HepG2 (cell line): ENCODE results near the gene ZNF48. TPM values are rescaled to one million over a fixed set of nuclear protein-coding genes. Genes with fewer than 3 reads are reported as not detected.
A peak's percentile ranks its signal among the peaks of the same experiment; 100 is the strongest.

Experiments used
- ARNTL ChIP-seq: sonication (generic); formaldehyde crosslinking; IDR thresholded peaks from 2 replicates; pipeline ENCODE4 v1.4.0; 2020; ENCODE audit warnings: mild to moderate bottlenecking, missing genetic modification reagents
- FOSL2 ChIP-seq: sonication (generic); formaldehyde crosslinking; IDR thresholded peaks from 2 replicates; pipeline ENCODE4 v1.4.0; 2020; ENCODE audit warnings: missing genetic modification reagents
- FOXK1 ChIP-seq: sonication (generic); formaldehyde crosslinking; IDR thresholded peaks from 2 replicates; pipeline ENCODE4 v1.4.0; 2020; ENCODE audit warnings: low read depth, missing genetic modification reagents, borderline replicate concordance
- GZF1 ChIP-seq: sonication (generic); formaldehyde crosslinking; IDR thresholded peaks from 2 replicates; pipeline ENCODE4 v1.5.1; 2020; ENCODE audit warnings: mild to moderate bottlenecking, missing genetic modification reagents
- HDAC1 ChIP-seq: sonication (generic); formaldehyde crosslinking; IDR thresholded peaks from 2 replicates; pipeline ENCODE4 v1.5.1; 2020; ENCODE audit warnings: mild to moderate bottlenecking, missing genetic modification reagents
- KAT7 ChIP-seq: IDR thresholded peaks from 2 replicates; pipeline ENCODE4 v1.6.1; 2018; ENCODE audit warnings: borderline replicate concordance, missing compliant biosample characterization
- MED1 ChIP-seq: sonication (generic); formaldehyde crosslinking; IDR thresholded peaks from 2 replicates; pipeline ENCODE4 v1.4.0; 2020; ENCODE audit warnings: missing genetic modification reagents
- NCOA2 ChIP-seq: sonication (generic); formaldehyde crosslinking; IDR thresholded peaks from 2 replicates; pipeline ENCODE4 v1.8.0; 2022; ENCODE audit warnings: inconsistent platforms
- STAT5B ChIP-seq: sonication (generic); formaldehyde crosslinking; IDR thresholded peaks from 2 replicates; pipeline ENCODE4 v1.4.0; 2020; ENCODE audit warnings: missing genetic modification reagents
- ZBTB25 ChIP-seq: IDR thresholded peaks from 2 replicates; pipeline ENCODE4 v1.6.1; 2018; ENCODE audit warnings: missing genetic modification reagents
- ZHX2 ChIP-seq, 2 experiments: sonication (generic) in 1 of 2; formaldehyde crosslinking in 1 of 2; IDR thresholded peaks; 2 replicates each; pipeline versions ENCODE4 v1.6.1 to v1.9.0; 2014 to 2022; ENCODE audit warnings: antibody characterized with exemption in 1 of 2, borderline replicate concordance in 1 of 2, inconsistent platforms in 1 of 2, low read depth in 1 of 2, missing genetic modification reagents in 1 of 2
- ZNF720 ChIP-seq: sonication (generic); formaldehyde crosslinking; IDR thresholded peaks from 2 replicates; pipeline ENCODE4 v1.4.0; 2020; ENCODE audit warnings: missing genetic modification reagents
- ZNF781 ChIP-seq: sonication (generic); formaldehyde crosslinking; IDR thresholded peaks from 2 replicates; pipeline ENCODE4 v1.5.1; 2020; ENCODE audit warnings: borderline replicate concordance, mild to moderate bottlenecking, missing genetic modification reagents; ENCODE audit errors: not compliant biosample characterization
- polyA plus RNA-seq, 8 experiments: library from polyadenylated mRNA; depleted of rRNA in 3 of 8; stranded (reverse) in 7 of 8; unstranded in 1 of 8; fragments of >200 nt; fragmentation: Illumina TruSeq in 4 of 8; extraction: Trizol in 4 of 8; gene quantifications; 2 replicates each; pipeline versions ENCODE4 v1.2.1 to v1.2.3, GENCODE V29; 2011 to 2016; ENCODE audit warnings: low read depth in 4 of 8, missing spikeins in 1 of 8, mixed read lengths in 1 of 8; ENCODE audit not compliant: insufficient read depth in 1 of 8
- total RNA-seq, 5 experiments: library from RNA; depleted of rRNA; stranded (reverse); fragments of >200 nt; fragmentation: Illumina TruSeq; extraction: Trizol; gene quantifications; 2 replicates each; pipeline ENCODE4 v1.2.3, GENCODE V29; 2016; ENCODE audit warnings: low read depth in 1 of 5

ZNF48 gene
- total and polyA plus RNA-seq, 2 of the 13 experiments (the other 11 are each of a cell fraction or from before 2014, with no cell fraction given), result 9.9 to 12.3 TPM

- TF ChIP-seq ZHX2 (IDR thresholded peaks at IDR 0.05; ENCODE audit: low read depth), result peak; percentile 81; the same call in 1 of the 2 replicates
- no peak for TF ChIP-seq ZHX2 (CRISPR knock-in tag; IDR thresholded peaks at IDR 0.05; ENCODE audit: borderline replicate concordance)
- peak; percentile 27; the same call in 1 of the 2 replicates for TF ChIP-seq ARNTL (CRISPR knock-in tag)
- peak; percentile 36; the same call in 1 of the 2 replicates for TF ChIP-seq HDAC1 (CRISPR knock-in tag)
- 0 out of 2 replicates have a peak, but pooled peaks have one; percentile 6 for TF ChIP-seq NCOA2 (CRISPR knock-in tag)
- 0 out of 2 replicates have a peak, but pooled peaks have one; percentile 11 for TF ChIP-seq ZBTB25 (CRISPR knock-in tag)
- TF ChIP-seq STAT5B (CRISPR knock-in tag), result no peak
- no peak for TF ChIP-seq ZNF720 (CRISPR knock-in tag)
- TF ChIP-seq FOXK1 (CRISPR knock-in tag), result peak; percentile 12; the same call in 1 of the 2 replicates
- TF ChIP-seq FOSL2 (CRISPR knock-in tag), result no peak
- no peak for TF ChIP-seq MED1 (CRISPR knock-in tag)
- 0 out of 2 replicates have a peak, but pooled peaks have one; percentile 30 for TF ChIP-seq GZF1
- TF ChIP-seq KAT7 (CRISPR knock-in tag), result 0 out of 2 replicates have a peak, but pooled peaks have one; percentile 24
- peak; percentile 23 for TF ChIP-seq ZNF781 (CRISPR knock-in tag)
These were observed 49.3 kb downstream of the ZNF48 start (continued) for GRCh38 chr16:30444231-30445148.
